NCI-H82 (cell line): Measurements from ENCODE around the gene MRPL23.
"Not testable (repeated sequence)": the region's sequence is repeated elsewhere in the genome, so short reads cannot be mapped to it uniquely, and the experiment has no call there.

ENCODE experiments used
- DNase-seq: peaks from one replicate; lab custom pipeline; 2025; lab: John Stamatoyannopoulos, UW

The MRPL23 gene

GRCh38 chr11:1933416-1934334, 13.5 kb upstream of the MRPL23 start:
- no peak for DNase-seq

GRCh38 chr11:1934335-1935155, 12.6 kb upstream of the MRPL23 start:
- no peak for DNase-seq

- no peak for DNase-seq
These were observed 11.7 kb upstream of the MRPL23 start for GRCh38 chr11:1935156-1936071.

- no peak for DNase-seq
These were observed 10.9 kb upstream of the MRPL23 start for GRCh38 chr11:1936072-1936780.

GRCh38 chr11:1936781-1937615, 10.1 kb upstream of the MRPL23 start:
- DNase-seq: no peak

- DNase-seq: no peak
These were observed 9.4 kb upstream of the MRPL23 start for GRCh38 chr11:1937616-1938342.

- DNase-seq: no peak
These were observed 8.7 kb upstream of the MRPL23 start for GRCh38 chr11:1938343-1939005.

- no peak for DNase-seq
These were observed 8.0 kb upstream of the MRPL23 start for GRCh38 chr11:1939006-1939625.

- not testable (repeated sequence) for DNase-seq
These were observed 7.3 kb upstream of the MRPL23 start for GRCh38 chr11:1939788-1940187.

- DNase-seq: no peak
These were observed 4.4 kb upstream of the MRPL23 start for GRCh38 chr11:1942558-1943260.

- no peak for DNase-seq
These were observed 3.6 kb upstream of the MRPL23 start for GRCh38 chr11:1943576-1943975.

- no peak for DNase-seq
These were observed 3.2 kb upstream of the MRPL23 start for GRCh38 chr11:1943977-1944376.

- DNase-seq: no peak
These were observed 583 bp downstream of the MRPL23 start for GRCh38 chr11:1947592-1948237.

- DNase-seq: no peak
These were observed 1.3 kb downstream of the MRPL23 start for GRCh38 chr11:1948389-1948788.

- no peak for DNase-seq
These were observed 2.2 kb downstream of the MRPL23 start for GRCh38 chr11:1949302-1949701.

GRCh38 chr11:1949922-1950321, 2.8 kb downstream of the MRPL23 start:
- DNase-seq: no peak

GRCh38 chr11:1952806-1953482, 5.8 kb downstream of the MRPL23 start:
- DNase-seq: no peak
